SJCRH30 (cell line): ENCODE results near the gene SASS6. TPM values are rescaled to one million over a fixed set of nuclear protein-coding genes. Genes with fewer than 3 reads are reported as not detected.
A peak's percentile ranks its signal among the peaks of the same experiment; 100 is the strongest.

ENCODE experiments used
- DNase-seq, 2 experiments: peaks; one replicate each; pipeline ENCODE4 v3.0.0-alpha.2; 2015 to 2020
- H3K27ac ChIP-seq: fragments of 250-450 bp; sonication (Bioruptor Pico); 2 replicates; pipeline ENCODE4 v1.5.1; 2020; ENCODE audit warnings: mild to moderate bottlenecking, moderate library complexity
- H3K27me3 ChIP-seq: fragments of 250-450 bp; sonication (Bioruptor Pico); 2 replicates; pipeline ENCODE4 v1.5.1; 2020; ENCODE audit warnings: mild to moderate bottlenecking, moderate library complexity
- H3K36me3 ChIP-seq: fragments of 250-450 bp; sonication (Bioruptor Pico); 2 replicates; pipeline ENCODE4 v1.5.1; 2020; ENCODE audit warnings: mild to moderate bottlenecking, moderate library complexity
- H3K4me1 ChIP-seq: fragments of 250-450 bp; sonication (Bioruptor Pico); 2 replicates; pipeline ENCODE4 v1.5.1; 2020; ENCODE audit warnings: mild to moderate bottlenecking, moderate library complexity
- H3K4me3 ChIP-seq: fragments of 250-450 bp; sonication (Bioruptor Pico); 2 replicates; pipeline ENCODE4 v1.5.1; 2020; ENCODE audit warnings: mild to moderate bottlenecking, moderate library complexity
- H3K9me3 ChIP-seq: fragments of 250-450 bp; sonication (Bioruptor Pico); replicated peaks from 2 replicates; pipeline ENCODE4 v1.5.1; 2020; ENCODE audit warnings: mild to moderate bottlenecking, moderate library complexity
- total RNA-seq: library from RNA; depleted of rRNA; stranded (reverse); fragments of >200 nt; shearing (Covaris generic); gene quantifications from 2 replicates; pipeline ENCODE4 v1.2.3, GENCODE V29; 2014; rRNA removed

SASS6 gene, protein sequence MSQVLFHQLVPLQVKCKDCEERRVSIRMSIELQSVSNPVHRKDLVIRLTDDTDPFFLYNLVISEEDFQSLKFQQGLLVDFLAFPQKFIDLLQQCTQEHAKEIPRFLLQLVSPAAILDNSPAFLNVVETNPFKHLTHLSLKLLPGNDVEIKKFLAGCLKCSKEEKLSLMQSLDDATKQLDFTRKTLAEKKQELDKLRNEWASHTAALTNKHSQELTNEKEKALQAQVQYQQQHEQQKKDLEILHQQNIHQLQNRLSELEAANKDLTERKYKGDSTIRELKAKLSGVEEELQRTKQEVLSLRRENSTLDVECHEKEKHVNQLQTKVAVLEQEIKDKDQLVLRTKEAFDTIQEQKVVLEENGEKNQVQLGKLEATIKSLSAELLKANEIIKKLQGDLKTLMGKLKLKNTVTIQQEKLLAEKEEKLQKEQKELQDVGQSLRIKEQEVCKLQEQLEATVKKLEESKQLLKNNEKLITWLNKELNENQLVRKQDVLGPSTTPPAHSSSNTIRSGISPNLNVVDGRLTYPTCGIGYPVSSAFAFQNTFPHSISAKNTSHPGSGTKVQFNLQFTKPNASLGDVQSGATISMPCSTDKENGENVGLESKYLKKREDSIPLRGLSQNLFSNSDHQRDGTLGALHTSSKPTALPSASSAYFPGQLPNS
- total RNA-seq = 17.7 and 22.0 TPM in 2 replicates

DNA sequence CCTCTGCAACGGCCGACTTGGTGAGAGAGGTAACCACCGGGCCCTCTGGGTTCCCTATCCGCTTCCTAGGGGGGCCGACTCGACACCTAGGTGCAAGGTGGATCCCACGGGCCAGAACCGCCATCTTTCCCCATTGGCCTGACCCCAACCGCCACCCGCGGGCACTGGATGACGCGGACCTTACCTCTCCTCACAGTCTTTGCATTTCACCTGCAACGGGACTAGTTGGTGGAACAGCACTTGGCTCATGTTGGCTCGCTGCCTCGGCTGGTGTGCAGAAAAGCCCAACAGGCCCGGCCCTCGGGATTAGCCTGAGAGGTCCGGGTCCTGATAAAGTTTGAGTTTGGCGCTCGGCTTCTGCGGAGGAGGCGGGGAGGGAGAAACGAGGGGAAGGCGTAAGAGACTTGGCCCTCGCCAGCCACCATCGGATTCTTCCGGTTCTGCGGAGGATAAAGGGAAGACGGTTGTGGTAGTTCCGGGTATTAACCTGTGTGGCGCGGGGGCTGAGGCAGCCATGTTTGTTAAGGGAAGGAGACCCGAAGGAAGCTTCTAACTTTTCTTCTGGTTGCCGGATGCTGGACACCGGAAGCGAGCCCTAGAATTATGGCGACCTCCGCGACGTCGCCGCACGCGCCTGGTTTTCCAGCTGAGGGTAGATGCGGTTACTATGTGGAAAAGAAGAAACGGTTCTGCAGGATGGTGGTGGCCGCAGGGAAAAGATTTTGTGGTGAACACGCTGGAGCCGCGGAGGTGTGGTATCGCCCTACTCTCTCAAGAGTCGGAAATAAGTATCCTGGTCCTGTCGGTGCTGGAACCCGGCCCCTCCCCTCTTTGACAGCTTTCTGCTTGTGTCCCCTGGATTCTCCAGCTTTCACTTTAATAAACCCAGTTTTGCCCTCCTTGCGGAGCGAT lies at the start of gene SASS6, which contains the start of gene TRMT13:
Gene SASS6, minus strand, starts transcription at position 365 of the 912 bp plus-strand sequence. Its CDS starts 116 bp downstream, at position 249.
Gene TRMT13, plus strand, starts transcription at position 598 of the 912 bp plus-strand sequence. Its CDS starts 6 bp downstream, at position 604.
- peak within 1 kb of the TSS; percentile 65 for H3K27ac ChIP-seq
- peak within 1 kb of the TSS; percentile 93 for H3K4me3 ChIP-seq
- peaks cover 16% of the 10 kb centered on the region for H3K36me3 ChIP-seq

DNA sequence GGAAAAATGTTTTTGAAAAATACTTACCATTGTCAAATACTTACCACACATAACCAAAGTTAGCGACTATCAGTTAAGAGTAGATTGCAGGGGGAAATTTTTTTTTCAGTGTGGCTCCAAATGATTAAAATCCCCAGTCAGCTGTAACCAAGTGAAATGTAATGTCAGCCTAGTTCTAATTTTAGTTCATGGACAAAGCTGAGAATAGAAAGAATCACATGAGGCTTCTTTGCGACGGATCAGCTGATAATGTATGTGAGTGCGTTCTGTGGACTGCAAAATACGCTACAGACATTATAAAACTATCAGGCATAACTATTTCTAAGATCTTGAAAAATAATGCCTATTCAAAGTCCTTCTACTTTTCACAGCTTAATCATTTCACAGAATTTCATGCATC lies 45.4 kb upstream of the SASS6 start, which contains the start of gene LRRC39:
Gene LRRC39, minus strand, starts transcription at position 166 of the 400 bp plus-strand sequence. CDS start 9,740 bp downstream, outside the sequence.
- Histone ChIP-seq H3K4me1 (no peaks in the 10 kb centered on the region), H3K9me3 (0 out of 2 replicates have a peak, but pooled peaks cover 3% of the 10 kb centered on the region), H3K36me3 (no peaks in the 10 kb centered on the region), H3K27me3 (no peaks in the 10 kb centered on the region), H3K27ac (no peak within 1 kb of the TSS), H3K4me3 (no peak within 1 kb of the TSS)
- no peak for DNase-seq

More for the DNA sequence above, at the start of gene SASS6, which contains the start of gene TRMT13:
- Histone ChIP-seq H3K27me3 (no peaks in the 10 kb centered on the region), H3K9me3 (no peaks in the 10 kb centered on the region), H3K4me1 (peaks cover 4% of the 10 kb centered on the region)
- DNase-seq = peak; percentile 97 to 98

DNA sequence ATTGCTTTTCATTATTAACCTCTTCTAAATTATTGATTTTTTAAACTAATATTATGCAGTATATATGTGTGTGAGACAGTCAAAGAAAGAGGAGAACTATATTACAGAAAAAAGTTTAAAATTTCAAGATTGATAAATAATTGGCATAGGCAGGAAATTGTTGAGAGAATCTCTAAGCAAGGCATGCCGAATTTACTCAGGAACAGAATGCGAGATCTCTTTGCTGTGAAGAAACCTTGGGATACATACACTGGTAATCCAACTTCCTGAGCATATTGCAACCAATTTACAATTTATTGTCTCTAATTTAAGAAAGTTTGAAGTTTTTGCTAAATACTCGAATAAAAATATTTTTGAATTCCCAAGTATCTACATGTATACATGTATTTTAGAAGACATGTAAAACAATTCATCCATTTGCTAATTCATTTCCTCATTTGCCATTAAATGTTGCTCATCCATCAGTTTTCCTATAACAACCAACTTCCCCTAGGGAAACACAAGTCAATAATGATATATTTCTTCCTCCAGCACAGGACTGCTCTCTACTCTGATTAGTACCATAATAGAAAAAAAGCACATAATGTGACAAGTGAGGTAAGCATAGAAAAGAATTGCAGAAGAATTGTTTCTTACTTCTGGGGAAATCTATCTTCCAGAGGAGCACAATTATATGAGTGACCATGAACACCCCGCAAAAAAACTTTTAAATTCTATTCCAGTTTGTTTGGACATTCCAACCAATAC lies 44.7 kb upstream of the SASS6 start:
- Histone ChIP-seq H3K4me1 (no peaks in the 10 kb centered on the region), H3K27ac (no peak overlapping the region), H3K36me3 (no peaks in the 10 kb centered on the region), H3K27me3 (no peaks in the 10 kb centered on the region), H3K9me3 (0 out of 2 replicates have a peak, but pooled peaks cover 3% of the 10 kb centered on the region), H3K4me3 (no peak overlapping the region)
- no peak for DNase-seq

DNA sequence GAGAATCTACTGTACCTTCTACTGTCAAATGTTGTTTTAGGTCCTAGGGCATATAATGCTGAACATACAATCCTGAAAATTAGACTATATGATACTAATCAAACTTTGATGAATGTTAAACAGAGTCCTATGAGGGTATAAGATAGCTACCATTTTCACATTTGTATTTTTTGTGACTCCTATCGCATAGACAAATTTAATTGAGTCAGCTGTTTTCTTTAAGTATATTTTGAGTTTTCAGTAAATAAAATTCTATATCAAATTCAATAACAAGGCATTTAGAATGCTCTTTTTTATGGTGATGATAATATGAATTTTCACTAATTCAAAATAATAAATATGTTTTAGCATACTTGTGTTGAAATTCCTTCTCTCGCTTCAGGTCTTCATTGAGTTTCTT lies 35.3 kb upstream of the SASS6 start:
- H3K27ac ChIP-seq = no peak overlapping the region
- H3K27me3 ChIP-seq = no peaks in the 10 kb centered on the region
- H3K4me3 ChIP-seq = no peak overlapping the region
- no peaks in the 10 kb centered on the region for H3K36me3 ChIP-seq
- no peaks in the 10 kb centered on the region; the same call in 1 of the 2 replicates for H3K9me3 ChIP-seq
- DNase-seq = no peak
- no peaks in the 10 kb centered on the region; the same call in 1 of the 2 replicates for H3K4me1 ChIP-seq

DNA sequence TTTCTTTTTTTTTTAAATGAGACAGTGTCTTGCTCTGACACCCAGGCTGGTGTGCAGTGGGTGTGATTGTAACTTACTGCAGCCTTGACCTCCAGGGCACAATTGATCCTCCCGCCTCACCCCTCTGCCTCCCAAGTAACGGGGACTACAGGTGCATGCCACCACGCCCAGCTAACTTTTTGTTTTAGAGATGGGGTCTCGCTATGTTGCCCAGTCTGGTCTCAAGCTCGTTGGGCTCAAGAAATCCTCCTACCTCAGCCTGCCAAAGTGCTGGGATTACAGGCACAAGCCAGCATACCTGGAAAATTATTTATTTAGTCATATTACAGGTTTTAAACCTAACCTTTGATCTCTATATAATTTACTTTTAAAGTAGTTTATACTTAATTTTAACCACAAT lies 32.0 kb upstream of the SASS6 start:
- Histone ChIP-seq H3K4me1 (no peaks in the 10 kb centered on the region; the same call in 1 of the 2 replicates), H3K27me3 (no peaks in the 10 kb centered on the region), H3K27ac (no peak overlapping the region), H3K9me3 (no peaks in the 10 kb centered on the region), H3K36me3 (no peaks in the 10 kb centered on the region), H3K4me3 (no peak overlapping the region)
- no peak for DNase-seq

DNA sequence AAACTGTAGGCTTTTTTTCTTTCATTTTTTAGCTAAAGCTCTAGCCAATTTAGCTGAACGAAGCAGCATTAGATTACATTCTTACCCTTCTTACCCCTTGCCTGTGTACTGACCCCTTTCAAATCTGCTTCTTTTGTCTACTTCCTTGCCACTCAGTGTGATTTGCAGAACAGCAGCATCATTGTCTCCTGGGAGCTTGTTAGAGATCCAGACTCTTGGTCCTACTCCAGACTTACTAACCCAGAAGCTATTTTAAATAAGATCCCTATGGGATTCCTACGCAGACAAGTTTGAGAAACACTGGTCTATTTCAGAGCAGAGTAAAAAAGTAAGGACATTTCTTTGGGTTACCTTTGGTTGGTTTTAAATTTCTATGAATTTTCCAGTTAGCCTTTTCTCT lies 31.5 kb upstream of the SASS6 start:
- Histone ChIP-seq H3K27me3 (no peaks in the 10 kb centered on the region), H3K36me3 (no peaks in the 10 kb centered on the region), H3K9me3 (no peaks in the 10 kb centered on the region), H3K27ac (no peak overlapping the region), H3K4me1 (no peaks in the 10 kb centered on the region; the same call in 1 of the 2 replicates), H3K4me3 (no peak overlapping the region)
- DNase-seq = peak in 1 of 2 experiments; percentile 22

DNA sequence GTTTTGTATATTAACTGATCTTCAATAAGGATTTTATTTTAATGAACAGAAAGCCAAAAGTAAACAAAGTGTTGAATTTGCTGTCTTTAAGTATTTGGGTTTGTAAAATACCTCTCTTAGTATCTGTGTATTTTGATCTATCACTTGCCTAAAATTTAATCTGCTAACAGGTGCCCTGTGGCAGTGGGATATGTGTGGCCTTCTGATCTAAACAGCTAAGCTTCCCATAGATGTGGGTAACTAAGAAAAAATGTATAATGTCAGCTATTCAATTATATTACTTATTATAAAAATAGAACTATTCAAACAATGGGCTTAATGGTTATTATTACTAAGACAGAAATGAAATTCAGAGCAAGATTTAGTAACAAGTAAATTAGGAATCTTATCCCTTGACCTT lies 30.2 kb upstream of the SASS6 start:
- H3K9me3 ChIP-seq = no peaks in the 10 kb centered on the region
- no peak overlapping the region for H3K27ac ChIP-seq
- H3K4me1 ChIP-seq = no peaks in the 10 kb centered on the region; the same call in 1 of the 2 replicates
- no peak overlapping the region for H3K4me3 ChIP-seq
- no peak for DNase-seq
- H3K27me3 ChIP-seq = no peaks in the 10 kb centered on the region
- no peaks in the 10 kb centered on the region for H3K36me3 ChIP-seq

DNA sequence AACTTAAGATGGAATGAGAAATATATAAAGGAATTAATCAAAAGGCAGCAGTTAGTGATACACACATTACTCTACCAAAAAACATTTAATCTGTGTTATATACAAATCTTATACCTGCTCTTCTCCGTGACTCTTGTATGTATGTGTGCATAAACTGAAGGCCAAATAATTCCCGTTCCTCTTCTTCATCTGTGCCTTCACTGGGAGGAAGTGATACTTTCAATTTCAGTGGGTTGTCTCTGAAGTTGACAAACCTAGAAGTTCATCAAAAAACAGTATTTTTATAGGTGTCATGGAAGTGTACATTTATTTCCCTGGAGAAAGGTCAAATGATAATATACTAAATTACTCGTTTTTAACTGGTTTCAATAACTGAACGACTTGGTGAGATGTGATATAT lies 19.5 kb upstream of the SASS6 start:
- no peak for DNase-seq
- Histone ChIP-seq H3K4me1 (no peaks in the 10 kb centered on the region), H3K27ac (no peak overlapping the region), H3K4me3 (no peak overlapping the region), H3K27me3 (no peaks in the 10 kb centered on the region), H3K36me3 (peaks cover 16% of the 10 kb centered on the region), H3K9me3 (no peaks in the 10 kb centered on the region)

DNA sequence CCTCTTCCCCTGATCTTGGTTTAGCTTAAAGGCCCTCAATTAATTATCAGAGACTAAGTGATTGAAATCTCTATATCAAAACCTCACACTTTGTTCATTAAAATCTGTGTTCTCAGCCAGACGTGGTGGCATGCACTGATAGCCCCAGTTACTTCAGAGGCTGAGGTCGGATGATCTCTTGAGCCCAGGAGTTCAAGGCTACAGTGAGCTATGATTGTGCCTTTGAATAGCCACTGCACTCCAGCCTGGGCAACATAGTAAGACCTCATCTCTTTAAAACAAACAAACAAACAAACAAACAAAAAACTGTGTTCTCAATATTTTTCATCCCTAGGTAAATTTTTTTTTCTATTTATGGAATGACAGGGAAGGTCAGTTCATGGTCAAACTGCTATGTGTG lies 18.9 kb upstream of the SASS6 start:
- no peak overlapping the region for H3K4me3 ChIP-seq
- H3K36me3 ChIP-seq = peaks cover 20% of the 10 kb centered on the region
- no peaks in the 10 kb centered on the region for H3K4me1 ChIP-seq
- no peak overlapping the region for H3K27ac ChIP-seq
- no peaks in the 10 kb centered on the region for H3K9me3 ChIP-seq
- no peak for DNase-seq
- no peaks in the 10 kb centered on the region for H3K27me3 ChIP-seq

DNA sequence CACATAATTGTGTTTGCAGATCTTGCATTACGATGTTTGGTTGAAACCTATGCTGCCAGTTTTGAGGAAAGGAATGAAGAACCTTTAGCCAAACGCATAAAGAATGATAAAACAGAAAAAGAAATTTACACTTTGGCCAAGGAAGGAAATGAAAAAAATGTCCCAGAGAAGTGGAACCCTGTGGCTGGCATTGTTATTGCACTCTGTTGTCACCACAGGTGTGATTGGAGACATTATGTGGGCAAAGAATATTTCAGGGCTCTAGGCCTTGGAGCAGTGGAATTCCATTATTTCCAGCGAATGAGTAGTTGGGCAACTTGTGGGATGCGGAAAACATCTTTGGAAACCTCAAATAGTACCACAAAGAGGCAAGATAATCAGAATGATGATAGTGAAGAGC lies 15.1 kb upstream of the SASS6 start:
- Histone ChIP-seq H3K27me3 (no peaks in the 10 kb centered on the region), H3K27ac (no peak overlapping the region), H3K9me3 (no peaks in the 10 kb centered on the region), H3K36me3 (peaks cover 36% of the 10 kb centered on the region), H3K4me3 (no peak overlapping the region), H3K4me1 (no peaks in the 10 kb centered on the region)
- DNase-seq = no peak

DNA sequence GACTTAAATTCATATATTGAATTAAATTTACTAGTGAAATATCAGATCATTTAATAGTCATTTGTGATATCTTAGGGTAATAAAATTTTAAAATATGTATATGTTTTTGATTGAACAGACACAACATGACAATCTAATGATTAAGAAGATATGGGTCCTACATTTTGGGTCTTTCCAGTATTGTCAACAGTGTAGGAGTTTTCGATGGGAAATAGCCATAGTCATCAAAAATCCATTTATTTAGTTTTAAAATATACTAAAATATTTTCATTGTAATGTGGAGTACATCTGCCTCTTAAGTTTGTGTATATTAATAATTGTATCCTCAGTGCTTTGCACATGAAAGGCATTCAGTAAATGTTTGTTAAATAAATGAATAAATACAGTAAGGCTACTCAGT lies 14.2 kb upstream of the SASS6 start:
- Histone ChIP-seq H3K36me3 (peaks cover 41% of the 10 kb centered on the region), H3K27me3 (no peaks in the 10 kb centered on the region), H3K27ac (no peak overlapping the region), H3K9me3 (no peaks in the 10 kb centered on the region), H3K4me1 (no peaks in the 10 kb centered on the region), H3K4me3 (no peak overlapping the region)
- DNase-seq = no peak

DNA sequence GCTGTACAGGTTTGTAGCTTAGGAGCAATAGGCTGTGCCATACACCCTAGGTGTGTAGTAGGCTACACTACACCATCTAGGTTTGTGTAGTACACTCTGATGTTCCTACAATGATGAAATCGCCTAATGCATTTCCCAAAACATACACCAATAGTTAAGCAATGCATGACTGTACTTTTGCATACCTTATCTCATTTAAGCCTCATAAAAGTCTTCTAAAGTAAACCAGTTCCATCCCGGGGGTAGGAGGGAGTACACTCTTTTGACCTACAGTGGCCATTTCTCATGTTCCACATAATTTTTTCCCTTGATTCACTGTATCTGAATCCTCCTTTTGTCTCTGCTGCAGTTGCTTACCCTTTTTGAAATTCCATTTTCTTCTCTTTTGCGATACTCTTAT lies 12.4 kb upstream of the SASS6 start:
- Histone ChIP-seq H3K27ac (no peak overlapping the region), H3K27me3 (no peaks in the 10 kb centered on the region), H3K36me3 (peaks cover 55% of the 10 kb centered on the region), H3K4me3 (no peak overlapping the region), H3K9me3 (no peaks in the 10 kb centered on the region), H3K4me1 (no peaks in the 10 kb centered on the region)
- DNase-seq = no peak

DNA sequence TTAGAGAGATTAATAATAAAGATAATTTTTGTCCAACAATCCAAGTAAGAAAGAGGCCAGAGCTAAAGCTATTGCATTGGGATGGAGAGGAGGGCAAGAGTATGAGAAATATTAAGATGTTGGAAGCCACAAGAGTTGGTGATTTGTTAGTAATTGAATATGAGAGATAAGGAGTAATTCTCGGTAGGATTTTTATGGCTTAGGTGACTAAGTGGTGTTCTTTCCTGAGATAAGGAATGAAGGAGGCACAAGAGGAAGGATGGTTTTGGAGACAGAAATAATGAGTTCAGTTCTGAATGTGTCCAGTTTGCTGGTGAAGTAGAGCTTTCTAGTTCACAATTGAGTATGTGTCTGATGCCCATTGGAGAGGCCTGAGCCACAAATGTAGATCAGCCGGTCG lies 9.6 kb upstream of the SASS6 start:
- Histone ChIP-seq H3K36me3 (peaks cover 63% of the 10 kb centered on the region), H3K4me3 (no peak overlapping the region), H3K27ac (no peak overlapping the region), H3K4me1 (no peaks in the 10 kb centered on the region), H3K9me3 (no peaks in the 10 kb centered on the region), H3K27me3 (no peaks in the 10 kb centered on the region)
- DNase-seq = no peak

DNA sequence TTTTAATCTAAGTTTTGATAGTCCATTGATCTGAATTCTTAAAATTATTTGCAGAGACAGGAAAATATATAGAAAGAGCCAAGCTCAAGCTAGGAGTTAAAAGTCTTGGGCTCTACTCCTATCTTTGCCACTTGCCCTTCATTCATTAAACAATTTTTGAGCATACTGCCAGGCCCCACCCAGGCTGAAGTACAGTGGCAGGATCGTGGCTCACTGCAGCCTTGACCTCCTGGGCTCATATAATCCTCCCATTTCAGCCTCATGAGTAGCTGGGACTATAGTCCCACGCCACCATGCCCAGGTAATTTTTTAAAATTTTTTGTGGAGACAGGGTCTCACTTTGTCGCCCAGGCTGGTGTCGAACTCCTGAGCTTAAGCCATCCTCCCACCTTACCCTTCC lies 8.5 kb upstream of the SASS6 start:
- H3K27me3 ChIP-seq = no peaks in the 10 kb centered on the region
- no peak overlapping the region for H3K27ac ChIP-seq
- H3K36me3 ChIP-seq = peaks cover 60% of the 10 kb centered on the region
- no peaks in the 10 kb centered on the region for H3K9me3 ChIP-seq
- no peak for DNase-seq
- H3K4me3 ChIP-seq = no peak overlapping the region
- no peaks in the 10 kb centered on the region for H3K4me1 ChIP-seq
